H9 (cell line): Measurements from ENCODE around the gene PPP4R2. TPM values are rescaled to one million over a fixed set of nuclear protein-coding genes. Genes with fewer than 3 reads are reported as not detected.

ENCODE experiments used
- DNase-seq: peaks from one replicate; pipeline ENCODE4 v3.0.0-alpha.2; 2017
- H2AFZ ChIP-seq: one replicate; pipeline ENCODE4 v1.6.1; 2013; ENCODE audit warnings: mild to moderate bottlenecking, low read length, control low read depth, moderate library complexity
- H2AK5ac ChIP-seq: 2 replicates; pipeline ENCODE4 v1.6.1; 2013; ENCODE audit warnings: low read length, control low read depth, mixed read lengths; ENCODE audit not compliant: insufficient read length
- H2BK120ac ChIP-seq: one replicate; pipeline ENCODE4 v1.6.1; 2013; ENCODE audit warnings: low read depth, mild to moderate bottlenecking, low read length, control low read depth, inconsistent platforms; ENCODE audit not compliant: poor library complexity, severe bottlenecking
- H2BK12ac ChIP-seq: 2 replicates; pipeline ENCODE4 v1.6.1; 2013; ENCODE audit warnings: low read length, control low read depth, mixed read lengths, low read depth; ENCODE audit not compliant: insufficient read length
- H2BK15ac ChIP-seq: 2 replicates; pipeline ENCODE4 v1.6.1; 2013; ENCODE audit warnings: low read depth, low read length, control low read depth
- H2BK20ac ChIP-seq: one replicate; pipeline ENCODE4 v1.6.1; 2013; ENCODE audit warnings: low read depth, mild to moderate bottlenecking, low read length, control low read depth, inconsistent platforms; ENCODE audit not compliant: poor library complexity, severe bottlenecking
- H2BK5ac ChIP-seq: 2 replicates; pipeline ENCODE4 v1.6.1; 2013; ENCODE audit warnings: low read length, control low read depth, mixed read lengths; ENCODE audit not compliant: insufficient read length
- H3K14ac ChIP-seq: 2 replicates; pipeline ENCODE4 v1.6.1; 2013; ENCODE audit warnings: low read length, control low read depth; ENCODE audit not compliant: insufficient read depth
- H3K18ac ChIP-seq: 2 replicates; pipeline ENCODE4 v1.6.1; 2013; ENCODE audit warnings: low read depth, mild to moderate bottlenecking, mixed read lengths, low read length, control low read depth; ENCODE audit not compliant: insufficient read length
- H3K23ac ChIP-seq: 2 replicates; pipeline ENCODE4 v1.6.1; 2013; ENCODE audit warnings: low read length, control low read depth, mixed read lengths, low read depth; ENCODE audit not compliant: insufficient read length
- H3K23me2 ChIP-seq: 2 replicates; pipeline ENCODE4 v1.6.1; 2013; ENCODE audit warnings: low read depth, mild to moderate bottlenecking, mixed read lengths, low read length, control low read depth; ENCODE audit not compliant: insufficient read length, poor library complexity, severe bottlenecking
- H3K27ac ChIP-seq: 2 replicates; pipeline ENCODE4 v1.5.1; 2013; ENCODE audit warnings: low read length, control low read depth, mixed read lengths, low read depth; ENCODE audit not compliant: insufficient read length
- H3K27me3 ChIP-seq: 2 replicates; pipeline ENCODE4 v1.6.1; 2013; ENCODE audit warnings: low read length, control low read depth, inconsistent platforms; ENCODE audit not compliant: insufficient read depth
- H3K4ac ChIP-seq: 2 replicates; pipeline ENCODE4 v1.6.1; 2013; ENCODE audit warnings: low read depth, mild to moderate bottlenecking, control low read depth, inconsistent platforms, low read length, moderate library complexity
- H3K4me1 ChIP-seq: 2 replicates; pipeline ENCODE4 v1.6.1; 2013; ENCODE audit warnings: low read length, control low read depth, inconsistent platforms; ENCODE audit not compliant: insufficient read depth
- H3K4me2 ChIP-seq: 2 replicates; pipeline ENCODE4 v1.6.1; 2013; ENCODE audit warnings: low read length, control low read depth, mixed read lengths; ENCODE audit not compliant: insufficient read length, insufficient read depth
- H3K56ac ChIP-seq: 2 replicates; pipeline ENCODE4 v1.6.1; 2013; ENCODE audit warnings: low read depth, mild to moderate bottlenecking, mixed read lengths, low read length, control low read depth; ENCODE audit not compliant: insufficient read length
- H3K79me1 ChIP-seq: 2 replicates; pipeline ENCODE4 v1.6.1; 2013; ENCODE audit warnings: low read depth, mild to moderate bottlenecking, moderate library complexity, low read length, control low read depth, inconsistent platforms; ENCODE audit not compliant: insufficient read depth, poor library complexity, severe bottlenecking
- H3K79me2 ChIP-seq: 2 replicates; pipeline ENCODE4 v1.6.1; 2013; ENCODE audit warnings: low read length, control low read depth, inconsistent platforms; ENCODE audit not compliant: insufficient read depth
- H3K9ac ChIP-seq: 2 replicates; pipeline ENCODE4 v1.6.1; 2013; ENCODE audit warnings: low read length, control low read depth, mixed read lengths; ENCODE audit not compliant: insufficient read length; ENCODE audit errors: extremely low read depth
- H3K9me3 ChIP-seq: one replicate; pipeline ENCODE4 v1.6.1; 2013; ENCODE audit warnings: low read depth, low read length, inconsistent platforms; ENCODE audit not compliant: control insufficient read depth
- H3T11ph ChIP-seq: one replicate; pipeline ENCODE4 v1.6.1; 2013; ENCODE audit warnings: mild to moderate bottlenecking, low read length, control low read depth, inconsistent platforms
- H4K20me1 ChIP-seq: one replicate; pipeline ENCODE4 v1.6.1; 2013; ENCODE audit not compliant: control insufficient read depth, insufficient read length, insufficient read depth
- H4K5ac ChIP-seq: 2 replicates; pipeline ENCODE4 v1.6.1; 2013; ENCODE audit warnings: low read depth, mild to moderate bottlenecking, mixed read lengths, low read length, control low read depth; ENCODE audit not compliant: insufficient read length
- H4K8ac ChIP-seq: replicated peaks from 2 replicates; pipeline ENCODE4 v1.6.1; 2013; ENCODE audit warnings: low read length, control low read depth, mixed read lengths, low read depth; ENCODE audit not compliant: insufficient read length
- H4K91ac ChIP-seq: 2 replicates; pipeline ENCODE4 v1.6.1; 2013; ENCODE audit warnings: low read depth, mild to moderate bottlenecking, moderate library complexity, mixed read lengths, low read length, control low read depth; ENCODE audit not compliant: insufficient read length
- H3K27ac Mint-ChIP-seq, 3 experiments: 2 replicates in 2 of 3; 3 replicates in 1 of 3; pipeline ENCODE4 v1.8.0; 2020 to 2021; ENCODE audit warnings: mixed read lengths in 3 of 3, mild to moderate bottlenecking in 1 of 3, moderate library complexity in 1 of 3
- H3K27me3 Mint-ChIP-seq: 2 replicates; pipeline ENCODE4 v1.8.0; 2021; ENCODE audit warnings: low read depth, mild to moderate bottlenecking, moderate library complexity, mixed read lengths
- H3K36me3 Mint-ChIP-seq, 3 experiments: 2 replicates in 2 of 3; 3 replicates in 1 of 3; pipeline ENCODE4 v1.8.0; 2020 to 2021; ENCODE audit warnings: low read depth in 3 of 3, mixed read lengths in 3 of 3; ENCODE audit not compliant: insufficient read depth in 1 of 3
- H3K4me1 Mint-ChIP-seq, 2 experiments: 2 replicates each; pipeline ENCODE4 v1.8.0; 2020; ENCODE audit warnings: mixed read lengths in 2 of 2
- H3K4me3 Mint-ChIP-seq, 2 experiments: 2 replicates in 1 of 2; 3 replicates in 1 of 2; pipeline ENCODE4 v1.8.0; 2020 to 2021; ENCODE audit warnings: mild to moderate bottlenecking in 2 of 2, mixed read lengths in 2 of 2, moderate library complexity in 1 of 2
- H3K9me3 Mint-ChIP-seq, 2 experiments: 2 replicates in 1 of 2; 3 replicates in 1 of 2; pipeline ENCODE4 v1.8.0; 2020; ENCODE audit warnings: mild to moderate bottlenecking in 2 of 2, mixed read lengths in 2 of 2, moderate library complexity in 1 of 2
- CTCF ChIP-seq: fragments of 200-600 bp; sonication (generic); conservative IDR thresholded peaks from 3 replicates; pipeline ENCODE4 v1.8.0; 2021; ENCODE audit warnings: antibody characterized with exemption, mild to moderate bottlenecking
- WGBS: extraction: QIAGEN DNeasy Blood & Tissue Kit; methylation state at CpG from one replicate; pipeline ENCODE4 v1.1.7; 2013; ENCODE audit warnings: missing lambda C conversion rate, low lambda C conversion rate, mixed read lengths; ENCODE audit not compliant: insufficient read length; ENCODE audit errors: extremely low coverage; 5-methylcytosine and 5-hydroxymethylcytosine counted together
- total RNA-seq: library from RNA; stranded (reverse); gene quantifications from 2 replicates; pipeline ENCODE4 v1.2.1, GENCODE V29; 2021

Gene PPP4R2
- total RNA-seq, 1 experiment from 2014 or later, result 132 TPM

DNA sequence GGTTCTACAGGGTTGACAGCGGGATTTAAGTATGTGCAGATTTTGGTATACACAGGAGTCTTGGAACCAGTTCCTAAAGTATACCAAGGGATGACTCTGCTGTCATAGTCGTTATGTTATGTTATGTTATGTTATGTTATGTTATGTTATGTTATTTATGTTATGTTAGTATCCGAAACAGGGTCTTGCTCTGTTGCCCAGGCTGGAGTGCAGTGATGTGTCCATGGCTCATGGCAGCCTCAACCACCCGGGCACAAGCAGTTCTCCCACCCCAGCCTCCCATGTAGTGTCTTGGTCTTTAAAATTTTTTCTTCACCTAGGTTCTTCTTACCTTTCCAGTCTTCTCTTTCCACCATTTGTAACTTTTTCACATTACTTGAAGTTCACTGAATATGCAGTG lies 21.7 kb downstream of the PPP4R2 start:
- Histone ChIP-seq H3K56ac (no peak overlapping the region), H3K79me1 (peaks cover 21% of the 10 kb centered on the region), H4K8ac (no peak overlapping the region), H2AFZ (no peak overlapping the region), H2BK12ac (no peak overlapping the region), H3T11ph (no peak overlapping the region), H3K18ac (no peak overlapping the region), H3K4ac (no peak overlapping the region), H4K20me1 (no peaks in the 10 kb centered on the region), H2BK20ac (no peak overlapping the region), H2AK5ac (no peak overlapping the region), H3K27me3 (no peaks in the 10 kb centered on the region), H3K79me2 (peaks cover 66% of the 10 kb centered on the region), H2BK15ac (no peak overlapping the region), H3K27ac (no peak overlapping the region), H3K9ac (no peak overlapping the region), H3K4me1 (no peaks in the 10 kb centered on the region; the same call in 1 of the 2 replicates), H3K23me2 (no peaks in the 10 kb centered on the region), H4K5ac (no peak overlapping the region), H3K14ac (no peak overlapping the region), H3K9me3 (no peaks in the 10 kb centered on the region), H3K23ac (peak overlapping the region; percentile 49), H3K4me2 (no peak overlapping the region), H4K91ac (no peak overlapping the region), H2BK5ac (no peak overlapping the region), H2BK120ac (no peak overlapping the region)
- Mint-ChIP-seq H3K9me3 (no peaks in the 10 kb centered on the region), H3K4me3 (no peak overlapping the region), H3K36me3 (peaks cover 0 to 12% (median 10%) of the 10 kb centered on the region in 3 experiments; a peak in 5 of 7 replicates), H3K27ac (no peak overlapping the region), H3K27me3 (no peaks in the 10 kb centered on the region), H3K4me1 (peaks cover 25 to 27% of the 10 kb centered on the region in 2 experiments)
- no peak for TF ChIP-seq CTCF
- DNase-seq, result no peak
- no CpG with 5 or more reads among the region's 4 CpGs for WGBS
